Osteoblast (primary cell): ENCODE data around the gene DUXB. TPM values are rescaled to one million over a fixed set of nuclear protein-coding genes. Genes with fewer than 3 reads are reported as not detected.

ENCODE experiments used
- DNase-seq: peaks from one replicate; pipeline ENCODE4 v3.0.0; 2011; ENCODE audit warnings: low spot score, mixed read lengths; ENCODE audit not compliant: insufficient read length; ENCODE audit errors: missing footprints
- H2AFZ ChIP-seq: 2 replicates; pipeline ENCODE4 v1.6.0; 2011; ENCODE audit warnings: mild to moderate bottlenecking, low read length
- H3K27ac ChIP-seq: 2 replicates; pipeline ENCODE4 v1.5.1; 2011; ENCODE audit warnings: mild to moderate bottlenecking, low read depth, low read length, moderate library complexity
- H3K27me3 ChIP-seq: 2 replicates; pipeline ENCODE4 v1.6.0; 2012; ENCODE audit warnings: mild to moderate bottlenecking, control low read depth, inconsistent platforms, low read length, moderate library complexity; ENCODE audit not compliant: insufficient read depth
- H3K36me3 ChIP-seq: 2 replicates; pipeline ENCODE4 v1.5.1; 2011; ENCODE audit warnings: mild to moderate bottlenecking, low read length, control low read depth, moderate library complexity; ENCODE audit not compliant: insufficient read depth
- H3K4me1 ChIP-seq: 2 replicates; pipeline ENCODE4 v1.5.1; 2011; ENCODE audit warnings: mild to moderate bottlenecking, low read length, control low read depth, moderate library complexity; ENCODE audit not compliant: insufficient read depth
- H3K4me2 ChIP-seq: 2 replicates; pipeline ENCODE4 v1.6.0; 2011; ENCODE audit warnings: mild to moderate bottlenecking, low read length; ENCODE audit not compliant: insufficient read depth
- H3K4me3 ChIP-seq: fragments of 200-600 bp; sonication (generic); 3 replicates; pipeline ENCODE4 v1.5.1; 2012; ENCODE audit warnings: mild to moderate bottlenecking, low read length, inconsistent platforms; ENCODE audit not compliant: insufficient read depth
- H3K79me2 ChIP-seq: 2 replicates; pipeline ENCODE4 v1.6.0; 2012; ENCODE audit warnings: mild to moderate bottlenecking, low read length, control low read depth, inconsistent platforms; ENCODE audit not compliant: insufficient read depth
- H3K9me3 ChIP-seq: 2 replicates; pipeline ENCODE4 v1.5.1; 2011; ENCODE audit warnings: low read depth, low read length, control low read depth
- H4K20me1 ChIP-seq: 2 replicates; pipeline ENCODE4 v1.6.0; 2012; ENCODE audit warnings: mild to moderate bottlenecking, low read length, control low read depth; ENCODE audit not compliant: insufficient read depth
- CTCF ChIP-seq: IDR thresholded peaks from 2 replicates; pipeline ENCODE4 v1.5.1; 2011; ENCODE audit warnings: mild to moderate bottlenecking, low read depth, low read length, moderate library complexity; ENCODE audit errors: extremely low read depth
- total RNA-seq: library from RNA; depleted of rRNA; stranded (reverse); fragments of >200 nt; gene quantifications from 2 replicates; pipeline ENCODE4 v1.2.3, GENCODE V29; 2012

DUXB gene
- not detected in 2 replicates for total RNA-seq

- no peaks in the 10 kb centered on the region for H3K9me3 ChIP-seq
- no peaks in the 10 kb centered on the region for H3K79me2 ChIP-seq
- no peak within 1 kb of the TSS for H3K27ac ChIP-seq
- H3K4me1 ChIP-seq: no peaks in the 10 kb centered on the region
- DNase-seq: no peak
- no peak within 1 kb of the TSS for H3K4me3 ChIP-seq
- no peaks in the 10 kb centered on the region for H3K27me3 ChIP-seq
- TF ChIP-seq CTCF: no peak
- H2AFZ ChIP-seq: no peak within 1 kb of the TSS
- H4K20me1 ChIP-seq: no peaks in the 10 kb centered on the region
- H3K4me2 ChIP-seq: no peak within 1 kb of the TSS
- H3K36me3 ChIP-seq: no peaks in the 10 kb centered on the region
Measured at GRCh38 chr16:75701361-75701760, at the start of gene DUXB. Gene DUXB (minus strand): TSS chr16:75701461. CDS start chr16:75701418, 43 bp downstream.

GRCh38 chr16:75750528-75750927 lies 49.3 kb upstream of the DUXB start:
- TF ChIP-seq CTCF: no peak
- Histone ChIP-seq H2AFZ (no peak overlapping the region), H3K27me3 (no peaks in the 10 kb centered on the region), H3K4me1 (no peaks in the 10 kb centered on the region), H3K36me3 (no peaks in the 10 kb centered on the region), H3K27ac (no peak overlapping the region), H3K79me2 (no peaks in the 10 kb centered on the region), H3K9me3 (no peaks in the 10 kb centered on the region), H4K20me1 (no peaks in the 10 kb centered on the region), H3K4me2 (no peak overlapping the region), H3K4me3 (no peak overlapping the region)
- no peak for DNase-seq

- no peak for DNase-seq
- no peaks in the 10 kb centered on the region for H3K27me3 ChIP-seq
- H3K9me3 ChIP-seq: no peaks in the 10 kb centered on the region
- H3K79me2 ChIP-seq: no peaks in the 10 kb centered on the region
- H3K4me3 ChIP-seq: no peak overlapping the region
- no peaks in the 10 kb centered on the region for H3K4me1 ChIP-seq
- H3K4me2 ChIP-seq: no peak overlapping the region
- H3K36me3 ChIP-seq: no peaks in the 10 kb centered on the region
- H3K27ac ChIP-seq: no peak overlapping the region
- TF ChIP-seq CTCF: no peak
- no peak overlapping the region for H2AFZ ChIP-seq
- no peaks in the 10 kb centered on the region for H4K20me1 ChIP-seq
Measured at GRCh38 chr16:75746359-75746758, 45.1 kb upstream of the DUXB start.

GRCh38 chr16:75745823-75746222 lies 44.6 kb upstream of the DUXB start:
- no peaks in the 10 kb centered on the region for H3K27me3 ChIP-seq
- no peaks in the 10 kb centered on the region for H3K4me1 ChIP-seq
- TF ChIP-seq CTCF: no peak
- no peaks in the 10 kb centered on the region for H3K79me2 ChIP-seq
- H2AFZ ChIP-seq: no peak overlapping the region
- no peak for DNase-seq
- H3K4me3 ChIP-seq: no peak overlapping the region
- H3K27ac ChIP-seq: no peak overlapping the region
- H3K36me3 ChIP-seq: no peaks in the 10 kb centered on the region
- H3K9me3 ChIP-seq: no peaks in the 10 kb centered on the region
- no peaks in the 10 kb centered on the region for H4K20me1 ChIP-seq
- H3K4me2 ChIP-seq: no peak overlapping the region
